HepG2 (cell line): ENCODE data around the gene LRRC4C. TPM values are rescaled to one million over a fixed set of nuclear protein-coding genes. Genes with fewer than 3 reads are reported as not detected.

Experiments used
- ATAC-seq: fragments of 200-7000 bp; cut with Tn5 transposase; 3 replicates; pipeline ENCODE4 v1.9.1; 2020; ENCODE audit warnings: mild to moderate bottlenecking, moderate library complexity
- BruUV-seq: library from RNA; stranded (reverse); fragments of 400-500 nt; replicated peaks from 2 replicates; lab custom pipeline; 2021; lab: Mats Ljungman, UMichigan
- CTCF ChIA-PET: fragments of 300-600 bp; formaldehyde crosslinking; extraction: SDS; loops from one replicate; lab custom pipeline; 2021; ENCODE audit warnings: low total read pairs, inconsistent platforms, low intra/inter-chr PET ratio; lab: Yijun Ruan, JAX
- POLR2A ChIA-PET: fragments of 350-600 bp; sonication (Branson Sonifier 250); formaldehyde crosslinking; loops from one replicate; lab custom pipeline; 2020; ENCODE audit warnings: antibody characterized with exemption, inconsistent platforms; lab: Yijun Ruan, JAX
- DNase-seq: peaks from one replicate; pipeline ENCODE4 v3.0.0-alpha.2; 2015; ENCODE audit warnings: low spot score
- FAIRE-seq: peaks from 3 replicates; lab custom pipeline; 2011; peaks lifted over from hg19 to GRCh38; lab: Jason Lieb, UNC
- H2AFZ ChIP-seq: one replicate; pipeline ENCODE4 v1.6.1; 2011; ENCODE audit warnings: low read length, inconsistent platforms
- H3K27ac ChIP-seq: fragments of 300-600 bp; 3 replicates; pipeline ENCODE4 v1.8.0; 2011; ENCODE audit warnings: mixed run types, mild to moderate bottlenecking, mixed read lengths, low read length, inconsistent platforms; ENCODE audit not compliant: insufficient read depth; ENCODE audit errors: extremely low read length
- H3K27me3 ChIP-seq, 2 experiments: fragments of 200-600 bp in 1 of 2; 2 replicates in 1 of 2; 3 replicates in 1 of 2; pipeline versions ENCODE4 v1.6.0 to v1.8.0; 2011; ENCODE audit warnings: low read length in 2 of 2, mild to moderate bottlenecking in 2 of 2, moderate library complexity in 2 of 2, inconsistent platforms in 1 of 2; ENCODE audit not compliant: insufficient read depth in 2 of 2, control insufficient read depth in 1 of 2
- H3K36me3 ChIP-seq, 2 experiments: fragments of 200-600 bp in 1 of 2; replicated peaks in 1 of 2; 2 replicates in 1 of 2; 3 replicates in 1 of 2; pipeline versions ENCODE4 v1.5.1 to v1.8.0; 2011; ENCODE audit warnings: low read length in 2 of 2, inconsistent platforms in 1 of 2; ENCODE audit not compliant: insufficient read depth in 2 of 2, control insufficient read depth in 1 of 2
- H3K4me1 ChIP-seq: 2 replicates; pipeline ENCODE4 v1.5.1; 2012; ENCODE audit warnings: low read length, inconsistent platforms; ENCODE audit not compliant: insufficient read depth
- H3K4me2 ChIP-seq: 2 replicates; pipeline ENCODE4 v1.6.0; 2011; ENCODE audit warnings: low read depth, low read length, inconsistent platforms
- H3K4me3 ChIP-seq, 3 experiments: fragments of 200-600 bp in 1 of 3; sonication (generic), shearing (Covaris generic) in 1 of 3; replicated peaks in 1 of 3; 2 replicates each; pipeline ENCODE4 v1.5.1; 2011 to 2016; ENCODE audit warnings: low read length in 3 of 3, inconsistent platforms in 2 of 3, low read depth in 2 of 3, mild to moderate bottlenecking in 2 of 3, control low read depth in 1 of 3, mixed read lengths in 1 of 3; ENCODE audit not compliant: insufficient read depth in 1 of 3
- H3K79me2 ChIP-seq: one replicate; pipeline ENCODE4 v1.6.1; 2011; ENCODE audit warnings: low read length, inconsistent platforms; ENCODE audit not compliant: insufficient read depth
- H3K9ac ChIP-seq: 2 replicates; pipeline ENCODE4 v1.6.0; 2011; ENCODE audit warnings: mild to moderate bottlenecking, low read depth, low read length, inconsistent platforms; ENCODE audit not compliant: insufficient read depth
- H3K9me3 ChIP-seq: 2 replicates; pipeline ENCODE4 v1.5.1; 2012; ENCODE audit warnings: mild to moderate bottlenecking, low read length
- H4K20me1 ChIP-seq: 2 replicates; pipeline ENCODE4 v1.6.0; 2011; ENCODE audit warnings: inconsistent platforms, mild to moderate bottlenecking, low read length, moderate library complexity; ENCODE audit not compliant: insufficient read depth
- ATF1 ChIP-seq: IDR thresholded peaks from 2 replicates; pipeline ENCODE4 v1.6.1; 2016; ENCODE audit warnings: mild to moderate bottlenecking, control low read depth
- ATF2 ChIP-seq: sonication (generic); formaldehyde crosslinking; IDR thresholded peaks from 2 replicates; pipeline ENCODE4 v1.4.0; 2020; ENCODE audit warnings: missing genetic modification reagents
- CHCHD3 ChIP-seq: sonication (generic); formaldehyde crosslinking; IDR thresholded peaks from 2 replicates; pipeline ENCODE4 v1.8.0; 2022; ENCODE audit warnings: mild to moderate bottlenecking, missing genetic modification reagents, moderate library complexity
- HNRNPK ChIP-seq: fragments of 200-400 bp; formaldehyde crosslinking; IDR thresholded peaks from 2 replicates; pipeline ENCODE4 v1.6.1; 2018; ENCODE audit warnings: low read length, low read depth, moderate library complexity, mild to moderate bottlenecking; ENCODE audit not compliant: poor library complexity, severe bottlenecking
- JDP2 ChIP-seq: sonication (generic); formaldehyde crosslinking; IDR thresholded peaks from 2 replicates; pipeline ENCODE4 v1.8.1; 2022; ENCODE audit warnings: missing genetic modification reagents, borderline replicate concordance
- RFX5 ChIP-seq: IDR thresholded peaks from 2 replicates; pipeline ENCODE4 v1.6.1; 2011; ENCODE audit warnings: low read depth, low read length, improper control_type of control experiment
- STAG1 ChIP-seq: sonication (generic); formaldehyde crosslinking; IDR thresholded peaks from 2 replicates; pipeline ENCODE4 v1.4.0; 2020; ENCODE audit warnings: missing genetic modification reagents
- THYN1 ChIP-seq: sonication (generic); formaldehyde crosslinking; IDR thresholded peaks from 2 replicates; pipeline ENCODE4 v1.8.1; 2023; ENCODE audit warnings: low read depth, mild to moderate bottlenecking, moderate library complexity, missing genetic modification reagents, borderline replicate concordance
- USF2 ChIP-seq, 2 experiments: sonication (generic) in 1 of 2; formaldehyde crosslinking in 1 of 2; IDR thresholded peaks; 2 replicates each; pipeline versions ENCODE4 v1.5.1 to v1.6.1; 2011 to 2020; ENCODE audit warnings: borderline replicate concordance in 1 of 2, low read depth in 1 of 2, low read length in 1 of 2, mild to moderate bottlenecking in 1 of 2, missing genetic modification reagents in 1 of 2, moderate library complexity in 1 of 2
- ZNF253 ChIP-seq: sonication (generic); formaldehyde crosslinking; IDR thresholded peaks from 2 replicates; pipeline ENCODE4 v1.8.0; 2022; ENCODE audit warnings: mild to moderate bottlenecking, missing genetic modification reagents, borderline replicate concordance
- ZNF335 ChIP-seq: sonication (generic); formaldehyde crosslinking; IDR thresholded peaks from 2 replicates; pipeline ENCODE4 v1.4.0; 2020; ENCODE audit warnings: missing genetic modification reagents
- ZNF598 ChIP-seq: sonication (generic); formaldehyde crosslinking; IDR thresholded peaks from 2 replicates; pipeline ENCODE4 v1.5.1; 2020; ENCODE audit warnings: mild to moderate bottlenecking, missing genetic modification reagents, borderline replicate concordance
- ZNF720 ChIP-seq: sonication (generic); formaldehyde crosslinking; IDR thresholded peaks from 2 replicates; pipeline ENCODE4 v1.4.0; 2020; ENCODE audit warnings: missing genetic modification reagents
- ZNF772 ChIP-seq: sonication (generic); formaldehyde crosslinking; IDR thresholded peaks from 2 replicates; pipeline ENCODE4 v1.5.0; 2020; ENCODE audit warnings: mild to moderate bottlenecking, missing genetic modification reagents
- ZSCAN9 ChIP-seq: IDR thresholded peaks from 2 replicates; pipeline ENCODE4 v1.6.1; 2016; ENCODE audit warnings: borderline replicate concordance
- WGBS: methylation state at CpG from one replicate; pipeline ENCODE4 v1.1.6; 2017; ENCODE audit warnings: low lambda C conversion rate; 5-methylcytosine and 5-hydroxymethylcytosine counted together
- in situ Hi-C: cut with HindIII; loops from 2 replicates; pipeline ENCODE4 v1.10.0; 2017; ENCODE audit warnings: low pct_unique_long_range_greater_than_20kb; ENCODE audit not compliant: extremely low pct_ligation_motif_present
- intact Hi-C: fragments of 100-400 bp; cut with micrococcal nuclease; formaldehyde crosslinking; loops from one replicate; pipeline ENCODE4 v1.10.0; 2022; ENCODE audit not compliant: unreplicated experiment
- polyA plus RNA-seq, 8 experiments: library from polyadenylated mRNA; depleted of rRNA in 3 of 8; stranded (reverse) in 7 of 8; unstranded in 1 of 8; fragments of >200 nt; fragmentation: Illumina TruSeq in 4 of 8; extraction: Trizol in 4 of 8; gene quantifications; 2 replicates each; pipeline versions ENCODE4 v1.2.1 to v1.2.3, GENCODE V29; 2011 to 2016; ENCODE audit warnings: low read depth in 4 of 8, missing spikeins in 1 of 8, mixed read lengths in 1 of 8; ENCODE audit not compliant: insufficient read depth in 1 of 8
- total RNA-seq, 5 experiments: library from RNA; depleted of rRNA; stranded (reverse); fragments of >200 nt; fragmentation: Illumina TruSeq; extraction: Trizol; gene quantifications; 2 replicates each; pipeline ENCODE4 v1.2.3, GENCODE V29; 2016; ENCODE audit warnings: low read depth in 1 of 5

The LRRC4C gene
- total and polyA plus RNA-seq, 2 of the 13 experiments (the other 11 are each of a cell fraction or from before 2014, with no cell fraction given): not detected

DNA sequence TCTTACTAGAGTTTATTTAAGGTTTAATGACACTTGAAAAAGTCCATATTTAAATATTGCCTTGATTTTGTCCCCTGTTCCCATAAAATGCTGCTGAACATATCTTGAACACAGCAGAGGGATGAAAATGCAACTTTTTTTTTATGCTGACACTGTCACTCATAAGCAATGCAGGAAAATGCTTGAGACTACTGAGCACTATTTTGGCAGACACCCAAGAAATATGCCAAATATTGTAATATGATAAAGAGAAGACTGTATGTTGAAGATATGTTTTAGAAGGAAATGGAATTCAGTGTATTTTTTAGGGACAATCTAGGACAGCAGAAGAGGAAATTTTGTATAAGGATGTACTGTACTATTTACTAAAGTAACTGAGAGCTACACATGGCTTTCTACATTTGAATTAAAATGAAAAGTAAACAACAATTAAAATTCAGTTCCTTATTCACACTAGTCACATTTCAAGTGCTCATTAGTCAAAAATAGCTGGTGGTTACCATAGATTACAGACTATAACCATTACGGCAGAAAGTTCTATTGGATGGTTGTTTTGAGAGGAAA is 58.6 kb downstream of the LRRC4C start (continued):
- no peak for TF ChIP-seq USF2 (IDR thresholded peaks at IDR 0.05; ENCODE audit: low read depth, low read length)
- no peak for TF ChIP-seq USF2 (CRISPR knock-in tag; IDR thresholded peaks at IDR 0.05; ENCODE audit: borderline replicate concordance)
- no peak for TF ChIP-seq ATF1

DNA sequence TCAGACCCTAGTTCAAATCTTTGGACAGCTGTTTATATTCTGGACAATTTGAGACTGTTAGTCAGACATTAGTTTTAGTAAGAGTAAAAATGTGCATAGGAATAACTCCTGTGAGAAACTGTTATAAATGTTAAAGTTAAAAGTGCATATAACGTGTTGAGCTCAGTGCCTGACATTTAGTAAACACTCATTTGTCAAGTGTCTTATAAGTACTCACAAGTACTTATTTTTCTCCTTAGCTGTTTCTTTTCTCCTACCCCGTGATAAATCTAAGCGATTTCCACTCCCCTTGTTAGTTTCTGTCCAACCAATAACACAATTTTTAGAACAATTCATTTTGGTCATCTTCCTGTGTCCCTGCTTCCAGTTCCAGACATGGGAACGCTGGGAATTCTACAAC is 59.3 kb downstream of the LRRC4C start:
- DNase-seq (no peak), FAIRE-seq (no peak), ATAC-seq (no peak)
- Histone ChIP-seq H3K9me3 (0 out of 2 replicates have a peak, but pooled peaks cover 4% of the 10 kb centered on the region), H3K4me3 (no peak overlapping the region), H2AFZ (no peak overlapping the region), H3K4me1 (no peaks in the 10 kb centered on the region), H4K20me1 (no peaks in the 10 kb centered on the region), H3K27me3 (no peaks in the 10 kb centered on the region; a peak in 1 of 5 replicates), H3K9ac (no peak overlapping the region), H3K4me2 (no peak overlapping the region), H3K27ac (no peak overlapping the region), H3K79me2 (no peaks in the 10 kb centered on the region), H3K36me3 (no peaks in the 10 kb centered on the region)
- WGBS: 0% methylated on average over 4 of the region's 4 CpGs
- intact Hi-C loops: no loop called here
- no TSS peak for BruUV-seq
- TF ChIP-seq ZNF598 (CRISPR knock-in tag) (no peak), ZNF720 (CRISPR knock-in tag) (no peak), STAG1 (CRISPR knock-in tag) (no peak), ZNF253 (no peak), ZNF335 (CRISPR knock-in tag) (no peak), RFX5 (no peak), ATF2 (CRISPR knock-in tag) (no peak), HNRNPK (no peak), THYN1 (no peak), JDP2 (CRISPR knock-in tag) (no peak), ZSCAN9 (CRISPR knock-in tag) (no peak), CHCHD3 (CRISPR knock-in tag) (no peak), ZNF772 (CRISPR knock-in tag) (no peak)
- CTCF ChIA-PET: no interaction called here
- in situ Hi-C loops: no loop called here
- POLR2A ChIA-PET: no interaction called here
